Lung (tissue), 12 donors: Measurements from ENCODE around the gene GDPD2. TPM values are rescaled to one million over a fixed set of nuclear protein-coding genes. Genes with fewer than 3 reads are reported as not detected.
A peak's percentile ranks its signal among the peaks of the same experiment; 100 is the strongest.

Experiments used
- ATAC-seq: fragments of 200-7000 bp; cut with Tn5 transposase; one replicate; pipeline ENCODE4 v1.9.1; 2020; ENCODE audit warnings: moderate number of reproducible peaks; ENCODE audit not compliant: insufficient read depth, low FRiP score
- DNase-seq, 3 donors: peaks; one replicate each; pipeline ENCODE4 v3.0.0-alpha.2; 2013 to 2017
- H3K27ac ChIP-seq, 2 donors: one replicate each; pipeline ENCODE4 v1.5.1; 2013; ENCODE audit warnings: mild to moderate bottlenecking in 2 of 2, moderate library complexity in 2 of 2, control low read depth in 1 of 2, inconsistent platforms in 1 of 2, low read depth in 1 of 2, low read length in 1 of 2
- H3K27me3 ChIP-seq, 3 donors: one replicate each; pipeline ENCODE4 v1.5.1; 2013; ENCODE audit warnings: low read length in 2 of 3; ENCODE audit not compliant: control insufficient read depth in 3 of 3, insufficient read depth in 3 of 3
- H3K36me3 ChIP-seq, 4 donors: one replicate each; pipeline ENCODE4 v1.5.1; 2013; ENCODE audit warnings: low read length in 4 of 4, mild to moderate bottlenecking in 1 of 4, moderate library complexity in 1 of 4; ENCODE audit not compliant: control insufficient read depth in 4 of 4, insufficient read depth in 4 of 4
- H3K4me1 ChIP-seq, 5 donors: one replicate each; pipeline ENCODE4 v1.5.1; 2013; ENCODE audit warnings: low read length in 5 of 5, mild to moderate bottlenecking in 2 of 5, moderate library complexity in 1 of 5; ENCODE audit not compliant: control insufficient read depth in 5 of 5, insufficient read depth in 5 of 5
- H3K4me3 ChIP-seq: one replicate; pipeline ENCODE4 v1.5.1; 2013; ENCODE audit warnings: mild to moderate bottlenecking, control low read depth, moderate library complexity
- H3K9ac ChIP-seq, 2 donors: one replicate each; pipeline ENCODE4 v1.5.1; 2013; ENCODE audit warnings: low read length in 2 of 2, control low read depth in 1 of 2; ENCODE audit not compliant: insufficient read depth in 1 of 2
- H3K9me3 ChIP-seq, 4 donors: one replicate each; pipeline ENCODE4 v1.5.1; 2013; ENCODE audit warnings: low read length in 3 of 4, mild to moderate bottlenecking in 1 of 4, moderate library complexity in 1 of 4; ENCODE audit not compliant: control insufficient read depth in 4 of 4, insufficient read depth in 3 of 4
- CTCF ChIP-seq: IDR thresholded peaks from 2 replicates; pipeline ENCODE4 v1.5.1; 2012; ENCODE audit warnings: mild to moderate bottlenecking; ENCODE audit errors: control extremely low read depth, extremely low read depth
- WGBS, 2 donors: extraction: QIAGEN DNeasy Blood & Tissue Kit; methylation state at CpG; one replicate each; pipeline ENCODE4 v1.1.7; 2013; 5-methylcytosine and 5-hydroxymethylcytosine counted together
- polyA plus RNA-seq, 2 donors: library from polyadenylated mRNA; stranded (reverse); fragments of 200-250 nt; gene quantifications; one replicate each; pipeline ENCODE4 v1.2.1, GENCODE V29; 2013
- total RNA-seq, 2 donors: library from RNA; depleted of rRNA in 1 of 2; stranded (reverse); fragments of >200 nt in 1 of 2; gene quantifications; one replicate each; pipeline ENCODE4 v1.2.1, GENCODE V29; 2014 to 2021
- donor health status: control.
- donor health status: control.
- donor health status: Bipolar disorder and iron deficiency.
- donor health status: healthy.
- donor health status: DM: yes; HTN: yes; CAD: no.

The GDPD2 gene
- total and polyA plus RNA-seq, 4 donors: not detected

DNA sequence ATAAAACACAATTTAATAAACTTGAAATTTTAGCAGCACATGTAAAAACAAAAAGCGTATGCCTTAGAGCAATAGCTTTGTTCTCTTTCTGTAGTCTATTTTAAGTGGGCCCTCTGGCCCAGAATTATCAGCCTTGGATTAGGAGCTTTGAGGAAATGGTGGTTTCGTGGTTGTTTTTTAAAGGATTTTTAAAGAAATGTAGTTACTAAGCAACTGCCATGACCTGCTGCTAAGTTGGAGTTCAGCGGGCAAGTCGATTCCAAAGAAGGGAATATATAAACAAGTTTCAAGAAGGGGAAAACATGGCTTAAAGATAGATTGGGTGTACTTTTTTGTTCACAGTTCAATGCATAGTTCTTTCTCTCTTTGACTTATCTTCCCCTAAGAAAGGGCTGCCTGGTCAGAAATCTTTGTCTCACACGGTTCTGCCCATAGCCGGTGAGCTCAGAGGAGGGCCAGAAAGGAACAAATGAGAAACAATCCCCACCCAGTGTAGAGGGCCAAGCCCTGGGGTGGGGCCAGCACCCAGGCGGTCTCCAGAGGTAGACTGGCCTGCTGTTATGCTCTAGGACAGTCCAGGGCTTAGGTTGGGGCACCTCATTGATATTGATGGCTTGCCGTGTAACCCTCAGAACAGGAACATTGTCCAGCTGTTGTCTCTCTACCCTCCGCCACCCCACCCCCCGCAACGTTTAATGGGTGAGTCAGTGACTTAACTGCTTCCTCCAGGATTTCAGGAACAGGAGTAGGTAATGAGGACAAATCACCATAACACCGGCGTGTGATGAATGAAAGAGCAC, 54.0 kb downstream of the GDPD2 start:
- Histone ChIP-seq H3K9ac (peak overlapping the region in 1 of 2 donors; percentile 28), H3K27ac (peak overlapping the region; percentile 50 to 66), H3K4me3 (no peak overlapping the region), H3K27me3 (no peaks in the 10 kb centered on the region), H3K36me3 (no peaks in the 10 kb centered on the region), H3K9me3 (no peaks in the 10 kb centered on the region), H3K4me1 (peaks cover 0 to 16% (median 6%) of the 10 kb centered on the region in 5 donors)
- peak in 2 of 3 donors; percentile 40 for DNase-seq
- WGBS, 2 donors: 28 to 43% methylated on average over 13 of the region's 13 CpGs
- no peak for ATAC-seq
- TF ChIP-seq CTCF: no peak

- no peak for ATAC-seq
- no peaks in the 10 kb centered on the region for H3K36me3 ChIP-seq
- no peaks in the 10 kb centered on the region for H3K9me3 ChIP-seq
- no peak for DNase-seq
- 35 to 49% methylated on average over 4 of the region's 4 CpGs for WGBS, 2 donors
- TF ChIP-seq CTCF: no peak
- no peak overlapping the region for H3K9ac ChIP-seq
- no peaks in the 10 kb centered on the region for H3K27me3 ChIP-seq
- H3K4me1 ChIP-seq: peaks cover 0 to 16% (median 6%) of the 10 kb centered on the region in 5 donors
- H3K27ac ChIP-seq: peak overlapping the region; percentile 48 to 66
- H3K4me3 ChIP-seq: no peak overlapping the region
Observed at GRCh38 chrX:70477734-70478075, 54.6 kb downstream of the GDPD2 start.

DNA sequence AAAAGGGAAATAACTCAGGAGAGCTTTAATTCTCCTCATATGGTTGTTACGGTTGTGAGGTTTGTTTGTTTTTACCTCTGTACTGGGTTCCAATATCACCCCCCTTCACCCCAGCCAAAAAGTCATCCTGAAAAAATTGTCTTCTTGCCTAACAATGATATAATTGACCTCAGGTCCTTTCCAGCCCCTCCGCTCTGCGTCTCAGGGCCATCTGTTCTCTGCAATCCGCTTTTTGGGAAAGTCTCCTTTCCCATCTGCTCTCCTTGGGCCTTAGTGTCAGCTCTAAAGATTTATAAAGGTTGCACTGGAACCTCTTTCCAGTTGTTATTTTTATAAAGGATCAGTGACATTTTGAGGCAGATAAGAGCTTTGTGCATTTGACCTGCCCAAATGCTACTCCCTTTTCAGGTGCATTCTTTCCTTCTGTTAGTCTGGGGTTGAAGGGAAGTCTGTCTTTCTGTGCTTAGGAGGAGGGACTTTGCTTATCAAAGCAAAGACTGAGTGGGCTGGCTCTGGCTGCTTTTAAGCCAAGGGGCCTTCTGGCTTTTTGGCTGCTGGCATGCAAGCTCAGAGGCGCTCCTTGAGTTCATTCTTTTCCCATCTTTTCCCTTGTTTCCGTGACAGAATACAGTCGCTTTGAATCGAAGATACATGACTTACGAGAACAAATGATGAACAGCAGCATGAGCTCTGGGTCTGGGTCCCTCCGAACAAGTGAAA, 55.6 kb downstream of the GDPD2 start:
- no peak for TF ChIP-seq CTCF
- ATAC-seq (no peak), DNase-seq (no peak)
- Histone ChIP-seq H3K36me3 (no peaks in the 10 kb centered on the region), H3K27me3 (no peaks in the 10 kb centered on the region), H3K9me3 (no peaks in the 10 kb centered on the region), H3K4me1 (peaks cover 0 to 16% (median 6%) of the 10 kb centered on the region in 5 donors), H3K9ac (no peak overlapping the region), H3K27ac (peak overlapping the region in 1 of 2 donors; percentile 90), H3K4me3 (no peak overlapping the region)
- WGBS, 2 donors: 68 to 90% methylated on average over 10 of the region's 10 CpGs
